Measurements from ENCODE around the gene CPLX4.

CPLX4 gene

DNA sequence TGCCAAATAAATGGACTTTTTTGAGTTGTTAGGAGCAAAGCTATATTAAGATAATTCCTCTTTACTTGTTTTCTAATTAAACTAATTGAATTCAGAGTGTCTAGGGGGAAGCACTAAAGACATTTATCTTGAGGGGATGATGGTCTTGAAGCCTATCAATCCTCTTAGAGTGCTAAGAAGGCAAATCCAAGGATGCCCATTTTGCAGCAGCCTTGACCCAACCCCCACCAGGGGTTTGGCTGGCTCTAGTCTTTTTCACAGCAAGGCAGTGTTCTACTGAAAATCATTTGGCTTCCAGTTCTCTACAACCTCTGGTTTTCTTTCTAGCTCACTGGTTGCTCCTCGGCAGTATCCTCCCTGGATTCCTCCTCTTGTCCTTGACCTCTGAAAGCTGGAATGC is 38.7 kb downstream of the CPLX4 start:
- no peaks in the 10 kb centered on the region for H3K36me3 ChIP-seq (ENCODE audit: insufficient read depth, low read length)
- H3K4me1 ChIP-seq (ENCODE audit: control insufficient read depth, insufficient read depth, low read length, unreplicated experiment): no peaks in the 10 kb centered on the region
- H3K4me3 ChIP-seq (ENCODE audit: low read depth, low read length): no peak overlapping the region
- no peak overlapping the region for H3K27ac ChIP-seq (ENCODE audit: low read depth, low read length)
- peaks cover 67% of the 10 kb centered on the region for H3K27me3 ChIP-seq (ENCODE audit: insufficient read depth, low read length)
- H3K79me2 ChIP-seq (ENCODE audit: control insufficient read depth, insufficient read depth, low read length, unreplicated experiment): no peaks in the 10 kb centered on the region
- no peak overlapping the region for H2AFZ ChIP-seq (ENCODE audit: low read length, unreplicated experiment)

DNA sequence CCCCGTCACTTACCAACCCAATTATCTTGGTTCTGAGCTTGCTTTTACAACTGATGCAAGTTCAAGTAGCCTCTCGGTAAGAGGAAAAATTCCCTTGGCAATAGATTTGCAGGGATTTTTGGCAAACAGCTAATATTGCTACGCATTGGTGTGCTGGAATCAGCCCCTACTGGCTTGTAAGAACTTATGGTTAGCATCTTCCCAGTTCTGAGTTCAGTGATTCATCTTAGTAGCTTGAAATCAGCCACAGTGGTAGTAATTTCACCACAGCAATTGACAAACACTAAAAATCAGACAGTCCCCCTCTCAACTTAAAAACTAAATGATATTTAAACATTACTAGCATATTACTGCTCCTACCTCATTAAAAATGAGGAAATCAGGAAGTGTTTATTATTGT is 39.3 kb downstream of the CPLX4 start:
- no peaks in the 10 kb centered on the region for H3K4me1 ChIP-seq (ENCODE audit: control insufficient read depth, insufficient read depth, low read length, unreplicated experiment)
- H3K36me3 ChIP-seq (ENCODE audit: insufficient read depth, low read length): no peaks in the 10 kb centered on the region
- no peak overlapping the region for H2AFZ ChIP-seq (ENCODE audit: low read length, unreplicated experiment)
- H3K27ac ChIP-seq (ENCODE audit: low read depth, low read length): no peak overlapping the region
- no peaks in the 10 kb centered on the region for H3K79me2 ChIP-seq (ENCODE audit: control insufficient read depth, insufficient read depth, low read length, unreplicated experiment)
- no peak overlapping the region for H3K4me3 ChIP-seq (ENCODE audit: low read depth, low read length)
- peaks cover 72% of the 10 kb centered on the region for H3K27me3 ChIP-seq (ENCODE audit: insufficient read depth, low read length)

DNA sequence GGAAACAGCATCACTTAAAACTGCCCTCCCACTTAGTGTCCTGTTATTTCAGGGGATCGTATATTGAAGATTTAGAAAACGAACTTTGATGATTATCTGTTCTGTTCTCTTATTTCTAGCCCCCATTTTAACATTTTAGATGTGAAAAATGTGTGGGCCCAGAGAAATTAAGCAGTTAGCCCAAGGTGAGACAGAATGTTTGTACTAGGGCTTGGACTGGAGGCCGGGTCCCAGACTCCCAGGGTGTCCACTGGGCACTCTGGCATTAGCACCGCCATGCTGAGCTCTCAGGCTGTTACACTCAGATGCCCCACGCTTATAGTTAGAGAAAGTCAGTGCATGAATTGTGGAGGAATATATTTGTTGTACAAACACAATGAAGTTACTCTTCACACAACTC is 39.7 kb downstream of the CPLX4 start:
- no peak overlapping the region for H2AFZ ChIP-seq (ENCODE audit: low read length, unreplicated experiment)
- H3K4me3 ChIP-seq (ENCODE audit: low read depth, low read length): no peak overlapping the region
- H3K4me1 ChIP-seq (ENCODE audit: control insufficient read depth, insufficient read depth, low read length, unreplicated experiment): no peaks in the 10 kb centered on the region
- H3K27ac ChIP-seq (ENCODE audit: low read depth, low read length): no peak overlapping the region
- peaks cover 76% of the 10 kb centered on the region for H3K27me3 ChIP-seq (ENCODE audit: insufficient read depth, low read length)
- no peaks in the 10 kb centered on the region for H3K36me3 ChIP-seq (ENCODE audit: insufficient read depth, low read length)
- no peaks in the 10 kb centered on the region for H3K79me2 ChIP-seq (ENCODE audit: control insufficient read depth, insufficient read depth, low read length, unreplicated experiment)

DNA sequence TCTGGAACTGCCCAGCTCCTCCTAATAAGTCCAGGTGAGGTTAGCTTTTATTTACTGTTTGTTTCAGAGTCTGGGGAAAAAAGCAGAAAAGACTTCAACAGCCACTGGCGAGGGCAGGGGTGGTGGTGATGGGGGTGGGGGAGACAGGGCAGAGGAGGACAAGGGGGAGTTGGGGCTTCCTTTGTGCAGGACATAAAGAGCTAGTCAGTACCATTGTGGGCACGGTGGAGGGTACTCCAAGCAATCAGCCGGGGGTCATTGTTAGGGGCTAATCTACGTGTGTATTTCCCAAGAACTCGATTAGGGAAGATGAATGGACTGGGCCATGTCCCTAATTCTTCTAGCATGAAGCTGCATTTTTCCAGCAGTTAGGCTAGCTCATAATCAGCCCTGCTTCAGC is 42.4 kb downstream of the CPLX4 start:
- peaks cover 100% of the 10 kb centered on the region for H3K27me3 ChIP-seq (ENCODE audit: insufficient read depth, low read length)
- no peak overlapping the region for H3K27ac ChIP-seq (ENCODE audit: low read depth, low read length)
- H2AFZ ChIP-seq (ENCODE audit: low read length, unreplicated experiment): no peak overlapping the region
- H3K4me3 ChIP-seq (ENCODE audit: low read depth, low read length): no peak overlapping the region
- H3K4me1 ChIP-seq (ENCODE audit: control insufficient read depth, insufficient read depth, low read length, unreplicated experiment): no peaks in the 10 kb centered on the region
- no peaks in the 10 kb centered on the region for H3K79me2 ChIP-seq (ENCODE audit: control insufficient read depth, insufficient read depth, low read length, unreplicated experiment)
- no peaks in the 10 kb centered on the region for H3K36me3 ChIP-seq (ENCODE audit: insufficient read depth, low read length)

DNA sequence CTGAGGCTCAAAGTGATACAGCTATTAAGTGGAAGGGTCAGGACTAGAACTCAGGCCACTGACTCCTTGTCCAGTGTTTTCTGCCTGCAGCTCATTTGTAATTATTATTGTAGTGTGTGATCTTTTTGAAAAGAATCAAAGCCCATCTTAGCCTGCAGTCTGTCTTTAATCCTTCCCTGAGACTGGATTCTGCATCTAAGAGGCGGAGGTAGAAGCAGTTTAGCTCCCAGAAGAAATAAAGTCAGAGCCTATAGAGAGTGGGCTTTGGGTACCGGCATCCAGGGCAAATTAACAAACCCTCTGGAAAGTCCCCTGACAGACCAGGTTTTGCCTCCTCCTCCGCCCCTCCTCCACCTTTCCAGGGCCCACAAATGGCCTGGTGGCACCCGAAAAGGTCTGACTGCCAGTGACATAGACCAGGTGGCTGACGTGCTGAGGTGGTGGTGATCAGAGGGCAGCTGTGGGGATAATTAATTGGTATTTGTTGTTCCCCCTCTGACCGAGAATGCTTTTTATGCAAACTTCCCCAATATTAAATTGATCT is 43.0 kb downstream of the CPLX4 start:
- no peaks in the 10 kb centered on the region for H3K36me3 ChIP-seq (ENCODE audit: insufficient read depth, low read length)
- no peak overlapping the region for H3K27ac ChIP-seq (ENCODE audit: low read depth, low read length)
- H2AFZ ChIP-seq (ENCODE audit: low read length, unreplicated experiment): no peak overlapping the region
- no peak overlapping the region for H3K4me3 ChIP-seq (ENCODE audit: low read depth, low read length)
- peaks cover 100% of the 10 kb centered on the region for H3K27me3 ChIP-seq (ENCODE audit: insufficient read depth, low read length)
- no peaks in the 10 kb centered on the region for H3K79me2 ChIP-seq (ENCODE audit: control insufficient read depth, insufficient read depth, low read length, unreplicated experiment)
- no peaks in the 10 kb centered on the region for H3K4me1 ChIP-seq (ENCODE audit: control insufficient read depth, insufficient read depth, low read length, unreplicated experiment)

DNA sequence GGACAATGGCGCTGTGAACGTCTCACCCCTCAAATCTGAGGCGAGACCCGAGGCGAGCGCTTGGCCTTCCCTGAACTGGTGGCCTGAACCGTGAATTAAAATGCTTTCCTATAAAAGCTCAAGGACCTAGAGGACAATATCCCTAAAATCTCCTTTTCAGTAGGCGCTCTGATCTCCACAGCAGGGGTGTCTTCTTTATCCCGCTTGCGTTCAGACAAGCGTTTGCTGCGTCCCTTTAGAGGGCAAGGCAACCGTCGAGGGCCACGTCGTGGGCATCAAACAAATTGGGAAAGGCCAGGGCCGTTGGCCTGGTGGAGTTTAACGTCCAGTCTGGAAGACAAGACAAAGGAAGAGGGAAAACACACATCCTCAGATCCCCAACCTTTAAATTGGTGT is 43.9 kb downstream of the CPLX4 start:
- Histone ChIP-seq H3K27ac (ENCODE audit: low read depth, low read length) (no peak overlapping the region), H3K79me2 (ENCODE audit: control insufficient read depth, insufficient read depth, low read length, unreplicated experiment) (no peaks in the 10 kb centered on the region), H3K4me3 (ENCODE audit: low read depth, low read length) (no peak overlapping the region), H3K4me1 (ENCODE audit: control insufficient read depth, insufficient read depth, low read length, unreplicated experiment) (no peaks in the 10 kb centered on the region), H3K27me3 (ENCODE audit: insufficient read depth, low read length) (peaks cover 100% of the 10 kb centered on the region), H2AFZ (ENCODE audit: low read length, unreplicated experiment) (no peak overlapping the region), H3K36me3 (ENCODE audit: insufficient read depth, low read length) (no peaks in the 10 kb centered on the region)

DNA sequence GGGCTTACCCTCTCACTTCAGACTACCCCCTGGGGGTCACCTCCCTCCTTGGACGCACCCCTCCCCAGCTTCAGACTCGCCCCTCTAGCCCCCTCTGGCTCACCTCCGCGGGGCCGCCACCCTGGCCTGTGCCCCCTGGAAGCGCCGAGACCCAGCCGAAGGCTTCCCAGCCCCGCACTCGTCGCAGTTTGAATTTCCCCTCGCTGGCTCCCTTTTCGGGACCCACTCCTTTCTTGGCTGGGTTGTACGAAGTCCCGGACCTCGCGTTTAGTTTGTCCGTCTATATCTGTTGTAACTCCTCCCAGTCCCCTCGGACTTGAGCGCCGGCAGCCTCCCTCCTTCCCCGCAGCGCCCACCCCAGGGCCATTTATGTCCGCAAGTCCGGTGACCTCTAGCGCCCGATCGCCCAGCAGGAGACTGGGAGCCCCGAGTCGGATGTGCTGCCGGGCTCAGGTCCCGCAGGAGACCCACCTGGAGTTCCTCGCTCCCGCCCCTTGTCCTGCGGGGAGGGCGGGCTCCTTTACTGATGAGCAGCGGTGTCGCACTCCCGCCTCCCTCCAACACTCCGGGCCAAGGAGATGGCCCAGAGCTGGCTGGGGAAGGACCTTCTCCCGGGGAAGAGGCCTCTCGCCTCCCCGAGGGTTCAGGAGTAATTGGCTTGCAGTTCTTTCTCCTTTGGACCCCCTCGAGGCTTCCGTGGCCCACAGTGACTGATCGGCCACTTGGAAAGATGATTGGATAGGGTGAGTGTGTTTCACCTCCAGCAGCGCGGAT is 44.5 kb downstream of the CPLX4 start:
- peaks cover 99% of the 10 kb centered on the region for H3K27me3 ChIP-seq (ENCODE audit: insufficient read depth, low read length)
- H3K4me3 ChIP-seq (ENCODE audit: low read depth, low read length): no peak overlapping the region
- no peaks in the 10 kb centered on the region for H3K79me2 ChIP-seq (ENCODE audit: control insufficient read depth, insufficient read depth, low read length, unreplicated experiment)
- no peak overlapping the region for H3K27ac ChIP-seq (ENCODE audit: low read depth, low read length)
- no peak overlapping the region for H2AFZ ChIP-seq (ENCODE audit: low read length, unreplicated experiment)
- H3K36me3 ChIP-seq (ENCODE audit: insufficient read depth, low read length): no peaks in the 10 kb centered on the region
- no peaks in the 10 kb centered on the region for H3K4me1 ChIP-seq (ENCODE audit: control insufficient read depth, insufficient read depth, low read length, unreplicated experiment)

DNA sequence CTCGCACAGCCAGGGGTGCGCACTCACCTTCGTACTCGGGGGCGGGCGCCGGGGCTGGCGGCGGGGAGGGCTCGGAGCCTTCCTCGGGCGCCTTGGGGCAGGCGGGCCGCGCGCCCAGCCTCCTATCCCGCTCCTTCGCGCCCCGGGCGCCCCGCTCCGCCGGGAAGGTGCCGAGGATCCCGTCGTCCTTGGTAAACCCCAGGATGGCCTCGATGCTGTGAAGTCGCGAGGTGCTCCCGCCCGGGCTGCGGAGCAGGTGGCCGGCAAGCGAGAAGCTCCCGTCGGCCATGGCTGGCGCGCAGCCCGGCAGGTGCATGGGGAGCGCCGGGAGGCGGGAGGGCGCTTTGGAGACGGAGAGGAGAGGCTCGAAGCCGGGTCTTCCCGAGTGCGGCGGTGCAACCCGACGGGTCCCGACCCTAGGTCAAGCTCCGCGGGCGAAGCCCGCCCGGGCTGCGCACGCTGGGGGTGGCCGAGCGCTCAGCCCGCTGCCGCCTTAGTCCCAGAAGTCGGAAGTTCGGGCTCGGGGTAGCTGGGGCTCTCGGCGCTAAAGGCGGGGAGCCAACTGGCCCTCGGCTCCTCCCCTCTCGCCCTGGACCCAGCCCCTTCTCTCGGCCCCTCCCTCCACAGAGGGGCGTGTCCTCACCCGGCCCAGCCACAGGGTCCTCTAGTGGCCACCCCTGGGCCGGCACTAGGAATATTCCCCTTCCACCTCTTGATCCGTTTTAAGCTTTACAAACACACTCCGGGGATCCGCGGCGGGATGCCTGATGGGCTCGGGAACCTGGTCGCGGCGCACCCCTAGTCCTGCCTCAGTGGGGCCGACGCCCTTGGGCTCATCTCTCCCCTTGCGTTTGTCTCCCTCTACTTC is 45.3 kb downstream of the CPLX4 start, which contains the start of gene RAX:
TSS of gene RAX (minus strand) at position 564 of the 868 bp plus-strand sequence. CDS start at position 316, 248 bp downstream.
- Histone ChIP-seq H3K27ac (ENCODE audit: low read depth, low read length) (no peak within 1 kb of the TSS), H3K36me3 (ENCODE audit: insufficient read depth, low read length) (no peaks in the 10 kb centered on the region), H3K4me3 (ENCODE audit: low read depth, low read length) (peak within 1 kb of the TSS; percentile 60), H3K27me3 (ENCODE audit: insufficient read depth, low read length) (peaks cover 99% of the 10 kb centered on the region), H3K79me2 (ENCODE audit: control insufficient read depth, insufficient read depth, low read length, unreplicated experiment) (no peaks in the 10 kb centered on the region), H3K4me1 (ENCODE audit: control insufficient read depth, insufficient read depth, low read length, unreplicated experiment) (no peaks in the 10 kb centered on the region), H2AFZ (ENCODE audit: low read length, unreplicated experiment) (no peak within 1 kb of the TSS)

DNA sequence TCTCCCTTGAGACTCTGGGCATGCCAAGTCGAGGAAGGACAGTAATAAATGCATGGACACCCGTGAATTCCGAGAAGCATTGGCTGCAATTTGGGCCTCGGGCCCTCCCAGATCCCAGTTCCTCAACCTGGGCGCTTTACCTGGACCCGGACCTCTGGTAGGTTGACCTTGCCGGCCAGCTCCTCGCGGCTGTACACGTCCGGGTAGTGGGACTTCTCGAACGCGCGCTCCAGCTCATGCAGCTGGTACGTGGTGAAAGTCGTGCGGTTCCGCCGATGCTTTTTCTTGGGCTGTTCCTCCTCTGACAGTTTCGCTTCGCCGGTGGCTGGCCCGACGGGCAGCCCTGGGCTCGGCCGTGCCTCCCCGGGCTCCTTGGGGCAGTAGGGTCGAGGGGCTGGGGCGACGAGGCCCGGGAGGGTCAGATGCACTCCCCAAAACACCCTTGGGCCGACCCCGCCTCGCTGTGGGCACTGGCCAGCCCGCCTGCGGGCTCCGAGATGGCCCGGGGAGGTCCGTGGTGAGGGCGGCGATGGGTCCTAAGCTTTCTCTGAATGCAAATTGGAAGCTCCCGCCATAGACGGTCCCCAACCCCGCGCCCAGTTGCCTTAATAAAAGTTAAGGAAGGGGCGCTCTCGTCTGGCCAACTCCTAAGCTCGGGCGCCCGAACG is 46.1 kb downstream of the CPLX4 start:
- no peaks in the 10 kb centered on the region for H3K79me2 ChIP-seq (ENCODE audit: control insufficient read depth, insufficient read depth, low read length, unreplicated experiment)
- peaks cover 99% of the 10 kb centered on the region for H3K27me3 ChIP-seq (ENCODE audit: insufficient read depth, low read length)
- H3K4me1 ChIP-seq (ENCODE audit: control insufficient read depth, insufficient read depth, low read length, unreplicated experiment): no peaks in the 10 kb centered on the region
- no peaks in the 10 kb centered on the region for H3K36me3 ChIP-seq (ENCODE audit: insufficient read depth, low read length)
- H3K27ac ChIP-seq (ENCODE audit: low read depth, low read length): no peak overlapping the region
- no peak overlapping the region for H2AFZ ChIP-seq (ENCODE audit: low read length, unreplicated experiment)
- peak overlapping the region; percentile 60 for H3K4me3 ChIP-seq (ENCODE audit: low read depth, low read length)

DNA sequence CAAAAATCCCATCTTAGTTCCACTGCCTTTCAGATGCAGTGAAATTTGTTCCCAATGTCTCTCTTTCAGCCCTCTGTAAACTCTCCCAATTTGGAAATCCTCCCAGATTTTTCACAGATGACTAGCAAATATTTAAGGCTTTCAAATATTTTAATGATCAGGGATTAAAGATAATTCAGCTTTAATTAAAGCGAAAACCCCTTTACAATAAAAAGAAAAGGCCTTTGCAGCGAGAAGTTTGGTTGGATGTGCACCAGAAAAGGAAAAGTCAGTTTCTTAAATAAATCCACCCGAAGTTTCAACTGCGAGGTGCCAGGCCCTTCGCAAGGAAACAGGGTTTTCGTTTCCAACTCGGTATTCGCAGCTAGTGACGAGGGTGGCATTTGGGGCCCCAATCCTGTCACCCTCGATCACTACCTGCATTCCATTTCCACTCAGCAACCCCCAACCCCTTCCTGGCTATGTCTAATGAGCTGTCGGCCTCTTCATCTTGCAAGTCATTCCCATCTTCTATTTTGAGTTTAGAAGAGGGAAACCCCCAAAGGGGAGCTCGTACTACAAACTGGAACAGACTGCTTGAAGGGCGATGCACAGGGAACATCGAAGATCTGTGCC is 46.7 kb downstream of the CPLX4 start:
- no peak overlapping the region for H3K27ac ChIP-seq (ENCODE audit: low read depth, low read length)
- H3K4me1 ChIP-seq (ENCODE audit: control insufficient read depth, insufficient read depth, low read length, unreplicated experiment): no peaks in the 10 kb centered on the region
- no peaks in the 10 kb centered on the region for H3K36me3 ChIP-seq (ENCODE audit: insufficient read depth, low read length)
- H3K4me3 ChIP-seq (ENCODE audit: low read depth, low read length): no peak overlapping the region
- no peaks in the 10 kb centered on the region for H3K79me2 ChIP-seq (ENCODE audit: control insufficient read depth, insufficient read depth, low read length, unreplicated experiment)
- H3K27me3 ChIP-seq (ENCODE audit: insufficient read depth, low read length): peaks cover 99% of the 10 kb centered on the region
- H2AFZ ChIP-seq (ENCODE audit: low read length, unreplicated experiment): no peak overlapping the region
